GM12872 (cell line): Measurements from ENCODE around the gene SLC44A3.

Experiments used
- CTCF ChIP-seq: IDR thresholded peaks from 3 replicates; pipeline ENCODE4 v1.5.1; 2011; ENCODE audit warnings: low read depth, mild to moderate bottlenecking, low read length, moderate library complexity; ENCODE audit not compliant: insufficient read depth

SLC44A3 gene

DNA sequence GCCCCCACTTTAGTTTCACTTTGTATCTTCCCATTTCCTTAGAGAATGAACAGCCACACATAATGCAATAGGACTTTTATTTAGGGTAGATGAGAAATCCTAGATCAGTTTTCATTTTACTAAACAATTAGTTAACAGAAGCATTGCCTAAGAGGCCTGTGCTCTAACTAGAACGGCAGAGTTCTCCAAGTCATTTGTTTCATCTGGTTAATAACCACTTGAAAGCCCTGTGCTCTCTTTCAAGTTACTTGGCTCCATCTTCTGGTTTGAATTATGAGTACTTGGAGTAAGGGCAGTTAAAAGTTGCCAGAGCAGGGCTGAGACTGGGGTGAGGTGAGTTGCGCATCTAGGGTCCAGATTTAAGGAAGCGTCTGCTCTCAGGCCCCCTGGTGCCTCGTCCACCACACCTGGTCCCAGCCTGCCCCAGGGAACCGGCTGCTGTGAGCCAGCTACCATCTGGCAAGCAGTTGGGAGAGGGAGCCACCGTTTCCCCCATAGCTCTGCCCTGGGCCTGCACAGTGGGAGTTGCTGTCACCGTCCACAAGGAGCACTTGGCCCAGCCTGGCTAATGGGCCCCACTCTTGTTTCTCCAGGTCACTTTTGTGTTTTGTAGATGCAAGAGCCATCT lies 18.1 kb upstream of the SLC44A3 start:
- TF ChIP-seq CTCF, result 0 out of 3 replicates have a peak, but pooled peaks have one; percentile 16

GRCh38 chr1:94803106-94803505 lies 17.1 kb upstream of the SLC44A3 start:
- no peak for TF ChIP-seq CTCF

GRCh38 chr1:94803517-94804441 lies 16.4 kb upstream of the SLC44A3 start:
- no peak for TF ChIP-seq CTCF

GRCh38 chr1:94804442-94804837 lies 15.7 kb upstream of the SLC44A3 start:
- TF ChIP-seq CTCF, result no peak

DNA sequence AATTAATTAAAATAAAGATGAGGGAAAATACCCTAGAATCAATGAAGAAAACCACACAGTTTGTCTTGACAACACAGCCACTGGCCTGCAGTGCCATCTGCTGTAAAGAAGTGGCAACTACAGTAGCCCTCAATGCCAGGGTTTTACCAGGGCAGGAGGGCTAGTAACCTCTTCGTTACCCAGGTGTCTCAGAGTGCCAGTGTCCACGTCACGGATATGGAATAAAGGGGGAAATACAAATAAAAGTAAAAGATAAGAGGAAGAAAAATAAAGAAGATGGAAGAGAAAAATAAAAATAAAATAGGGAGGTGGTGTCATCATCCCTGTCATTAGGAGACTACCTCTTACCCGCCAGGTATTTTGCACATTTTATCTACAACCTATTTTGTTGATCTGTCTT lies 14.2 kb upstream of the SLC44A3 start:
- TF ChIP-seq CTCF, result peak; percentile 93

- TF ChIP-seq CTCF, result no peak
These were observed 13.7 kb upstream of the SLC44A3 start for GRCh38 chr1:94806441-94806871.

DNA sequence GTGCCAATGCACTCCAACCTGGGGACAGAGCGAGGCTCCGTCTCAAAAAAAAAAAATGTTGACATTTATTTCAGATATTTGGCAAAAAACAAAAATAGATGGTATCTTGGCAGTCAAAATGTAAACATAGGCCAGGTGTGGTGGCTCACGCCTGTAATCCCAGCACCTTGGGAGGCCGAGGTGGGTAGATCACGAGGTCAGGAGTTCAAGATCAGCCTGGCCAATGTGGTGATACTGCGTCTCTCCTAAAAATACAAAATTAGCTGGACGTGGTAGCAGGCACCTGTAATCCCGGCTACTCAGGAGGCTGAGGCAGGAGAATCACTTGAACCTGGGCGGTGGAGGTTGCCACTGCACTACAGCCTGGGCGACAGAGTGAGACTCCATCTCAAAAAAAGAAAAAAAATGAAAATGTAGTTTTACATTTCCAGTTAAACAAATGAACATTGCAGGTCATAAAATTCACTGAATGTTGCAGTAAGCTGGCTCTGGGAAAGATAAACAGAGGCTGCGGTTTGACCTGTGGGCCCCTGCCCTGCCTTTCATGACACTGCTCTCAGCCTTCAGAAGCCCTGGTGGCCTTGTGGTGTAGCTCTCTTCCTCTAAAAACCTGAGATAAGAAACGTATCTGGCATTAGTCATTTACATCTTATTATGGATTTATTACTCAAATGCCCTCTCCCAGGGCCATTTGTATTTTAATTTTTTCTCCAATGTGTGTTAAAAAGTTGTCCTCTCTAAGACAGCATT lies 12.2 kb upstream of the SLC44A3 start:
- TF ChIP-seq CTCF, result no peak
